BLaER1 (cell line): ENCODE measurements around the gene NSD1.
A peak's percentile ranks its signal among the peaks of the same experiment; 100 is the strongest.

Experiments used
- H3K27ac ChIP-seq: shearing (Covaris generic); formaldehyde crosslinking; 2 replicates; pipeline ENCODE4 v1.8.1; 2022
- H3K27me3 ChIP-seq: shearing (Covaris generic); formaldehyde crosslinking; 2 replicates; pipeline ENCODE4 v1.8.1; 2022
- H3K36me3 ChIP-seq: shearing (Covaris generic); formaldehyde crosslinking; 2 replicates; pipeline ENCODE4 v1.8.1; 2022
- H3K4me1 ChIP-seq: shearing (Covaris generic); formaldehyde crosslinking; 2 replicates; pipeline ENCODE4 v1.8.1; 2022
- H3K4me2 ChIP-seq: shearing (Covaris generic); formaldehyde crosslinking; 2 replicates; pipeline ENCODE4 v1.8.1; 2022
- H3K4me3 ChIP-seq: shearing (Covaris generic); formaldehyde crosslinking; 2 replicates; pipeline ENCODE4 v1.8.1; 2022
- H3K9ac ChIP-seq: shearing (Covaris generic); formaldehyde crosslinking; 2 replicates; pipeline ENCODE4 v1.8.1; 2022
- H3K9me3 ChIP-seq: shearing (Covaris generic); formaldehyde crosslinking; 2 replicates; pipeline ENCODE4 v1.8.1; 2022
- H4K20me1 ChIP-seq: shearing (Covaris generic); formaldehyde crosslinking; 2 replicates; pipeline ENCODE4 v1.8.1; 2022
- Cebpa-rat ChIP-seq: shearing (Covaris generic); IDR thresholded peaks from 2 replicates; pipeline ENCODE4 v1.8.1; 2022

The NSD1 gene

GRCh38 chr5:177330991-177331842 is 197.6 kb downstream of the NSD1 start:
- peaks cover 42% of the 10 kb centered on the region for H3K36me3 ChIP-seq
- H3K4me1 ChIP-seq = peaks cover 93% of the 10 kb centered on the region
- H3K27me3 ChIP-seq = no peaks in the 10 kb centered on the region

GRCh38 chr5:177332031-177332895 is 198.7 kb downstream of the NSD1 start:
- Histone ChIP-seq H3K9me3 (no peaks in the 10 kb centered on the region), H3K9ac (peak overlapping the region; percentile 80), H3K4me1 (peaks cover 100% of the 10 kb centered on the region), H4K20me1 (peaks cover 7% of the 10 kb centered on the region; the same call in 1 of the 2 replicates), H3K36me3 (peaks cover 53% of the 10 kb centered on the region), H3K27me3 (no peaks in the 10 kb centered on the region), H3K27ac (peak overlapping the region; percentile 96), H3K4me2 (peak overlapping the region; percentile 96), H3K4me3 (peak overlapping the region; percentile 58)
- no peak for TF ChIP-seq Cebpa-rat

More at GRCh38 chr5:177330991-177331842, 197.6 kb downstream of the NSD1 start:
- Histone ChIP-seq H3K9me3 (no peaks in the 10 kb centered on the region), H3K4me2 (peak overlapping the region; percentile 96), H3K4me3 (peak overlapping the region; percentile 58), H3K9ac (peak overlapping the region; percentile 80), H4K20me1 (peaks cover 5% of the 10 kb centered on the region; the same call in 1 of the 2 replicates), H3K27ac (peak overlapping the region; percentile 96)
- no peak for TF ChIP-seq Cebpa-rat

GRCh38 chr5:177332896-177333260 is 199.3 kb downstream of the NSD1 start:
- H3K4me3 ChIP-seq = peak overlapping the region; percentile 58
- peak overlapping the region; percentile 80 for H3K9ac ChIP-seq
- H3K27me3 ChIP-seq = no peaks in the 10 kb centered on the region
- H3K4me1 ChIP-seq = peaks cover 100% of the 10 kb centered on the region
- peaks cover 59% of the 10 kb centered on the region for H3K36me3 ChIP-seq
- peak overlapping the region; percentile 96 for H3K27ac ChIP-seq
- peak overlapping the region; percentile 96 for H3K4me2 ChIP-seq
- no peak for TF ChIP-seq Cebpa-rat
- no peaks in the 10 kb centered on the region for H3K9me3 ChIP-seq
- H4K20me1 ChIP-seq = peaks cover 13% of the 10 kb centered on the region

- peaks cover 100% of the 10 kb centered on the region for H3K4me1 ChIP-seq
- peaks cover 20% of the 10 kb centered on the region for H4K20me1 ChIP-seq
- H3K9me3 ChIP-seq = no peaks in the 10 kb centered on the region
- H3K27me3 ChIP-seq = no peaks in the 10 kb centered on the region
- TF ChIP-seq Cebpa-rat = no peak
- peak overlapping the region; percentile 96 for H3K27ac ChIP-seq
- peak overlapping the region; percentile 58 for H3K4me3 ChIP-seq
- peaks cover 63% of the 10 kb centered on the region for H3K36me3 ChIP-seq
- peak overlapping the region; percentile 96 for H3K4me2 ChIP-seq
- H3K9ac ChIP-seq = peak overlapping the region; percentile 80
Observed at GRCh38 chr5:177333420-177334154, 200.0 kb downstream of the NSD1 start.

GRCh38 chr5:177334155-177334551 is 200.6 kb downstream of the NSD1 start:
- H3K36me3 ChIP-seq = peaks cover 63% of the 10 kb centered on the region

GRCh38 chr5:177334781-177335700 is 201.5 kb downstream of the NSD1 start:
- Histone ChIP-seq H3K4me1 (peaks cover 100% of the 10 kb centered on the region), H3K27ac (peak overlapping the region; percentile 96), H3K27me3 (no peaks in the 10 kb centered on the region), H3K36me3 (peaks cover 57% of the 10 kb centered on the region), H3K4me2 (peak overlapping the region; percentile 96), H3K4me3 (peak overlapping the region; percentile 58; the same call in 1 of the 2 replicates), H4K20me1 (peaks cover 32% of the 10 kb centered on the region), H3K9me3 (no peaks in the 10 kb centered on the region), H3K9ac (peak overlapping the region; percentile 80)
- no peak for TF ChIP-seq Cebpa-rat

More at GRCh38 chr5:177334155-177334551, 200.6 kb downstream of the NSD1 start:
- TF ChIP-seq Cebpa-rat = no peak
- H3K4me1 ChIP-seq = peaks cover 100% of the 10 kb centered on the region
- peak overlapping the region; percentile 96 for H3K4me2 ChIP-seq
- H3K9me3 ChIP-seq = no peaks in the 10 kb centered on the region
- peak overlapping the region; percentile 58 for H3K4me3 ChIP-seq
- H4K20me1 ChIP-seq = peaks cover 26% of the 10 kb centered on the region
- peak overlapping the region; percentile 80 for H3K9ac ChIP-seq
- H3K27ac ChIP-seq = peak overlapping the region; percentile 96
- H3K27me3 ChIP-seq = no peaks in the 10 kb centered on the region

- peaks cover 98% of the 10 kb centered on the region for H3K4me1 ChIP-seq
- H3K9me3 ChIP-seq = no peaks in the 10 kb centered on the region
- TF ChIP-seq Cebpa-rat = no peak
- H3K4me2 ChIP-seq = peak overlapping the region; percentile 96
- H3K36me3 ChIP-seq = peaks cover 60% of the 10 kb centered on the region
- peaks cover 32% of the 10 kb centered on the region for H4K20me1 ChIP-seq
- H3K4me3 ChIP-seq = no peak overlapping the region; the same call in 1 of the 2 replicates
- peak overlapping the region; percentile 80 for H3K9ac ChIP-seq
- peak overlapping the region; percentile 96 for H3K27ac ChIP-seq
- H3K27me3 ChIP-seq = no peaks in the 10 kb centered on the region
Observed at GRCh38 chr5:177335701-177336065, 202.1 kb downstream of the NSD1 start.

GRCh38 chr5:177336112-177336511 is 202.5 kb downstream of the NSD1 start:
- Histone ChIP-seq H3K27me3 (no peaks in the 10 kb centered on the region), H3K4me2 (peak overlapping the region; percentile 96), H3K4me3 (no peak overlapping the region; the same call in 1 of the 2 replicates), H4K20me1 (peaks cover 32% of the 10 kb centered on the region), H3K27ac (peak overlapping the region; percentile 96), H3K9me3 (no peaks in the 10 kb centered on the region), H3K9ac (peak overlapping the region; percentile 80), H3K36me3 (peaks cover 62% of the 10 kb centered on the region), H3K4me1 (peaks cover 94% of the 10 kb centered on the region)
- TF ChIP-seq Cebpa-rat = no peak
